ENCODE results near the gene ZNF148. TPM values are rescaled to one million over a fixed set of nuclear protein-coding genes. Genes with fewer than 3 reads are reported as not detected.
"Not testable (repeated sequence)": the region's sequence is repeated elsewhere in the genome, so short reads cannot be mapped to it uniquely, and the experiment has no call there.

Gene ZNF148
- total RNA-seq, result 25.9 TPM

- no peaks in the 10 kb centered on the region for H3K9me3 ChIP-seq (ENCODE audit: low read depth, low read length)
- no peaks in the 10 kb centered on the region for H3K27me3 ChIP-seq (ENCODE audit: insufficient read depth, low read length)
- peak within 1 kb of the TSS; percentile 96 for H3K4me3 ChIP-seq (ENCODE audit: low read length)
- H3K4me1 ChIP-seq (ENCODE audit: insufficient read depth, low read length), result peaks cover 27% of the 10 kb centered on the region
Measured at GRCh38 chr3:125374996-125375941, at the start of gene ZNF148. TSS of gene ZNF148 (minus strand) at chr3:125375325. CDS start at chr3:125313640, 61,685 bp downstream.

- no peaks in the 10 kb centered on the region for H3K27me3 ChIP-seq (ENCODE audit: insufficient read depth, low read length)
- H3K4me3 ChIP-seq (ENCODE audit: low read length), result no peak overlapping the region
- no peaks in the 10 kb centered on the region for H3K4me1 ChIP-seq (ENCODE audit: insufficient read depth, low read length)
- H3K9me3 ChIP-seq (ENCODE audit: low read depth, low read length), result no peaks in the 10 kb centered on the region
Measured at GRCh38 chr3:125418306-125418705, 43.2 kb upstream of the ZNF148 start.

- no peaks in the 10 kb centered on the region for H3K4me1 ChIP-seq (ENCODE audit: insufficient read depth, low read length)
- no peaks in the 10 kb centered on the region for H3K27me3 ChIP-seq (ENCODE audit: insufficient read depth, low read length)
- H3K4me3 ChIP-seq (ENCODE audit: low read length), result no peak overlapping the region
- H3K9me3 ChIP-seq (ENCODE audit: low read depth, low read length), result no peaks in the 10 kb centered on the region
Measured at GRCh38 chr3:125416235-125416634, 41.1 kb upstream of the ZNF148 start.

GRCh38 chr3:125414669-125415068, 39.5 kb upstream of the ZNF148 start:
- Histone ChIP-seq H3K9me3 (ENCODE audit: low read depth, low read length) (no peaks in the 10 kb centered on the region), H3K27me3 (ENCODE audit: insufficient read depth, low read length) (no peaks in the 10 kb centered on the region), H3K4me1 (ENCODE audit: insufficient read depth, low read length) (no peaks in the 10 kb centered on the region), H3K4me3 (ENCODE audit: low read length) (no peak overlapping the region)

GRCh38 chr3:125410922-125411321, 35.8 kb upstream of the ZNF148 start:
- H3K4me1 ChIP-seq (ENCODE audit: insufficient read depth, low read length), result no peaks in the 10 kb centered on the region

GRCh38 chr3:125406070-125406469, 30.9 kb upstream of the ZNF148 start:
- Histone ChIP-seq H3K4me3 (ENCODE audit: low read length) (no peak overlapping the region), H3K27me3 (ENCODE audit: insufficient read depth, low read length) (no peaks in the 10 kb centered on the region), H3K9me3 (ENCODE audit: low read depth, low read length) (no peaks in the 10 kb centered on the region), H3K4me1 (ENCODE audit: insufficient read depth, low read length) (no peaks in the 10 kb centered on the region)

More at GRCh38 chr3:125410922-125411321, 35.8 kb upstream of the ZNF148 start:
- Histone ChIP-seq H3K9me3 (ENCODE audit: low read depth, low read length) (no peaks in the 10 kb centered on the region), H3K27me3 (ENCODE audit: insufficient read depth, low read length) (no peaks in the 10 kb centered on the region), H3K4me3 (ENCODE audit: low read length) (no peak overlapping the region)

- not testable (repeated sequence) for H3K9me3 ChIP-seq (ENCODE audit: low read depth, low read length); H3K4me3 ChIP-seq (ENCODE audit: low read length); H3K27me3 ChIP-seq (ENCODE audit: insufficient read depth, low read length); H3K4me1 ChIP-seq (ENCODE audit: insufficient read depth, low read length)
Measured at GRCh38 chr3:125405515-125405914, 30.4 kb upstream of the ZNF148 start.

GRCh38 chr3:125403789-125404188, 28.7 kb upstream of the ZNF148 start:
- Histone ChIP-seq H3K27me3 (ENCODE audit: insufficient read depth, low read length) (no peaks in the 10 kb centered on the region), H3K4me1 (ENCODE audit: insufficient read depth, low read length) (no peaks in the 10 kb centered on the region)

GRCh38 chr3:125402639-125403038, 27.5 kb upstream of the ZNF148 start:
- Histone ChIP-seq H3K9me3 (ENCODE audit: low read depth, low read length) (no peaks in the 10 kb centered on the region), H3K4me3 (ENCODE audit: low read length) (no peak overlapping the region), H3K27me3 (ENCODE audit: insufficient read depth, low read length) (no peaks in the 10 kb centered on the region), H3K4me1 (ENCODE audit: insufficient read depth, low read length) (no peaks in the 10 kb centered on the region)

More at GRCh38 chr3:125403789-125404188, 28.7 kb upstream of the ZNF148 start:
- no peaks in the 10 kb centered on the region for H3K9me3 ChIP-seq (ENCODE audit: low read depth, low read length)
- H3K4me3 ChIP-seq (ENCODE audit: low read length), result no peak overlapping the region

GRCh38 chr3:125401402-125401801, 26.3 kb upstream of the ZNF148 start:
- Histone ChIP-seq H3K27me3 (ENCODE audit: insufficient read depth, low read length) (no peaks in the 10 kb centered on the region), H3K4me3 (ENCODE audit: low read length) (no peak overlapping the region), H3K4me1 (ENCODE audit: insufficient read depth, low read length) (no peaks in the 10 kb centered on the region), H3K9me3 (ENCODE audit: low read depth, low read length) (no peaks in the 10 kb centered on the region)

GRCh38 chr3:125398952-125399351, 23.8 kb upstream of the ZNF148 start:
- no peaks in the 10 kb centered on the region for H3K27me3 ChIP-seq (ENCODE audit: insufficient read depth, low read length)
- H3K9me3 ChIP-seq (ENCODE audit: low read depth, low read length), result no peaks in the 10 kb centered on the region
- H3K4me1 ChIP-seq (ENCODE audit: insufficient read depth, low read length), result no peaks in the 10 kb centered on the region
- H3K4me3 ChIP-seq (ENCODE audit: low read length), result no peak overlapping the region

GRCh38 chr3:125395091-125395490, 20.0 kb upstream of the ZNF148 start:
- Histone ChIP-seq H3K27me3 (ENCODE audit: insufficient read depth, low read length) (no peaks in the 10 kb centered on the region), H3K4me1 (ENCODE audit: insufficient read depth, low read length) (no peaks in the 10 kb centered on the region), H3K4me3 (ENCODE audit: low read length) (no peak overlapping the region), H3K9me3 (ENCODE audit: low read depth, low read length) (no peaks in the 10 kb centered on the region)

- H3K4me1 ChIP-seq (ENCODE audit: insufficient read depth, low read length), result no peaks in the 10 kb centered on the region
- H3K4me3 ChIP-seq (ENCODE audit: low read length), result no peak overlapping the region
- H3K27me3 ChIP-seq (ENCODE audit: insufficient read depth, low read length), result no peaks in the 10 kb centered on the region
- H3K9me3 ChIP-seq (ENCODE audit: low read depth, low read length), result no peaks in the 10 kb centered on the region
Measured at GRCh38 chr3:125394406-125394805, 19.3 kb upstream of the ZNF148 start.

- Histone ChIP-seq H3K4me1 (ENCODE audit: insufficient read depth, low read length) (no peaks in the 10 kb centered on the region), H3K27me3 (ENCODE audit: insufficient read depth, low read length) (no peaks in the 10 kb centered on the region), H3K4me3 (ENCODE audit: low read length) (no peak overlapping the region), H3K9me3 (ENCODE audit: low read depth, low read length) (no peaks in the 10 kb centered on the region)
Measured at GRCh38 chr3:125389282-125389681, 14.2 kb upstream of the ZNF148 start.

- H3K4me3 ChIP-seq (ENCODE audit: low read length); H3K9me3 ChIP-seq (ENCODE audit: low read depth, low read length); H3K27me3 ChIP-seq (ENCODE audit: insufficient read depth, low read length); H3K4me1 ChIP-seq (ENCODE audit: insufficient read depth, low read length): not testable (repeated sequence)
Measured at GRCh38 chr3:125388369-125388768, 13.2 kb upstream of the ZNF148 start.

GRCh38 chr3:125386811-125387210, 11.7 kb upstream of the ZNF148 start:
- Histone ChIP-seq H3K9me3 (ENCODE audit: low read depth, low read length) (no peaks in the 10 kb centered on the region), H3K4me1 (ENCODE audit: insufficient read depth, low read length) (peaks cover under 1% of the 10 kb centered on the region), H3K27me3 (ENCODE audit: insufficient read depth, low read length) (no peaks in the 10 kb centered on the region), H3K4me3 (ENCODE audit: low read length) (no peak overlapping the region)

Measured in mononuclear cell (primary cell).